ENCODE measurements around the gene LYPLA2. TPM values are rescaled to one million over a fixed set of nuclear protein-coding genes. Genes with fewer than 3 reads are reported as not detected.
A peak's percentile ranks its signal among the peaks of the same experiment; 100 is the strongest.

The LYPLA2 gene
- polyA plus RNA-seq, 1 of the 3 experiments (the other 2 are of a cell fraction), result 109 TPM

DNA sequence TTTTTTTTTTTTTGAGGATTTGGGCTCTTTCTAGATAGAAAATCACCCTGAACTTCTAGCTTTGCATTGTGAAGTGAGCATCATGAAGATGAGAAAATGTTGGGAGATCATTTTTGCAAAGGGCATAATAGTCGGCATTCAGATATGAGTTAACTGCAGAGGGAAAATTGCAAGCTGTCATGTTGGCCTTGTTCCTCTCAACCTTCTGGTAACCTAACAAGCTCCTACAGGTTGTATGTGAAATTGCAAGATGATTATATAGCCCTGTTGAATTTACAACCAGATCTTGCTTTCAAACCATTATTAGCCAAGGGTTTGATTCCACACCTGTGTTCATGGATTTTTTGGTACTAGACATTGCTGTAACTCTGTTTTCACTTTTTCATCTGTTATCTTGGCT is 45.4 kb upstream of the LYPLA2 start:
- WGBS (ENCODE audit: low lambda C conversion rate), result 75% methylated on average over 1 of the region's 1 CpG
- CTCF ChIA-PET, result interaction anchor here (1.0 to 4.2 kb wide), 9 partner anchors 8 to 248 kb away, joined by 3 to 21 read pairs (median 3); partner anchors contain the start of gene RPL11
- Histone ChIP-seq H2AFZ (ENCODE audit: low read depth) (no peak overlapping the region), H3K79me2 (ENCODE audit: insufficient read depth) (peaks cover 72% of the 10 kb centered on the region), H3K4me3 (ENCODE audit: low read depth in 2 of 2, low read length in 1 of 2) (no peak overlapping the region; a peak in 1 of 4 replicates), H3K4me2 (peak overlapping the region; percentile 90), H3K4me1 (ENCODE audit: control insufficient read depth in 1 of 2, insufficient read depth in 2 of 2, low read depth in 1 of 2, low read length in 1 of 2) (peaks cover 4 to 14% of the 10 kb centered on the region in 2 experiments; a peak in 2 of 4 replicates), H3K36me3 (replicated peaks in 1 of 2; ENCODE audit: control insufficient read depth in 1 of 2, insufficient read depth in 2 of 2, low read length in 1 of 2) (peaks cover 17 to 30% of the 10 kb centered on the region in 2 experiments), H4K20me1 (ENCODE audit: insufficient read depth) (peaks cover 57% of the 10 kb centered on the region), H3K9ac (no peak overlapping the region), H3K27ac (ENCODE audit: low read depth in 2 of 2, low read length in 1 of 2) (peak overlapping the region in 1 of 2 experiments; percentile 64; a peak in 2 of 4 replicates), H3K9me3 (no peaks in the 10 kb centered on the region), H3F3A (replicated peaks; ENCODE audit: insufficient read depth) (peaks cover 26% of the 10 kb centered on the region), H3K9me2 (no peaks in the 10 kb centered on the region), H3K27me3 (ENCODE audit: insufficient read depth) (no peaks in the 10 kb centered on the region)
- POLR2A ChIA-PET, result no interaction called here
- DNase-seq, result peak; percentile 64
- no peak for TF ChIP-seq NRF1 (IDR thresholded peaks at IDR 0.05; ENCODE audit: low read depth, low read length)
- TF ChIP-seq, protein P1, sequence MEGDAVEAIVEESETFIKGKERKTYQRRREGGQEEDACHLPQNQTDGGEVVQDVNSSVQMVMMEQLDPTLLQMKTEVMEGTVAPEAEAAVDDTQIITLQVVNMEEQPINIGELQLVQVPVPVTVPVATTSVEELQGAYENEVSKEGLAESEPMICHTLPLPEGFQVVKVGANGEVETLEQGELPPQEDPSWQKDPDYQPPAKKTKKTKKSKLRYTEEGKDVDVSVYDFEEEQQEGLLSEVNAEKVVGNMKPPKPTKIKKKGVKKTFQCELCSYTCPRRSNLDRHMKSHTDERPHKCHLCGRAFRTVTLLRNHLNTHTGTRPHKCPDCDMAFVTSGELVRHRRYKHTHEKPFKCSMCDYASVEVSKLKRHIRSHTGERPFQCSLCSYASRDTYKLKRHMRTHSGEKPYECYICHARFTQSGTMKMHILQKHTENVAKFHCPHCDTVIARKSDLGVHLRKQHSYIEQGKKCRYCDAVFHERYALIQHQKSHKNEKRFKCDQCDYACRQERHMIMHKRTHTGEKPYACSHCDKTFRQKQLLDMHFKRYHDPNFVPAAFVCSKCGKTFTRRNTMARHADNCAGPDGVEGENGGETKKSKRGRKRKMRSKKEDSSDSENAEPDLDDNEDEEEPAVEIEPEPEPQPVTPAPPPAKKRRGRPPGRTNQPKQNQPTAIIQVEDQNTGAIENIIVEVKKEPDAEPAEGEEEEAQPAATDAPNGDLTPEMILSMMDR (IDR thresholded peaks at IDR 0.05), result peak; percentile 49

DNA sequence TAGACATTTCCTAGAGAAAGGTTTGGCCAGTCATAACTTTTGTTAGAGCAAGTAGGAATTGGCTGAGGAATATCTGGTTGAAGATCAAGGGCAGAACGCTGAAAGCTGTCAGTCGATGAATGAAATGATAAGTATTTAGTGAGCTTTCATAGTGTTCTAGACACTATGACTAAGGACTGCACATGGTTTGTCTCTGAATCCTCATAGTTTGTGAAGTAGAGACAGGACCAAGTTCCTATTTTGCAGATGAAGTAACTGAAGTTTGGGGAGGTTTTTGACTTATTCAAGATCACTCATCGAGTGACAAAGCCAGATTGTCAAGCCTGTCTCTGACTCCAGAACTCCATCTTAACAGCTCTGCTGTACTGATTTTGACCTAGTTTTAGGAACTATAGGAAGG is 42.9 kb upstream of the LYPLA2 start:
- Histone ChIP-seq H3K4me1 (ENCODE audit: control insufficient read depth in 1 of 2, insufficient read depth in 2 of 2, low read depth in 1 of 2, low read length in 1 of 2) (peaks cover 6 to 8% of the 10 kb centered on the region in 2 experiments; a peak in 2 of 4 replicates), H3K27me3 (ENCODE audit: insufficient read depth) (no peaks in the 10 kb centered on the region), H3K36me3 (replicated peaks in 1 of 2; ENCODE audit: control insufficient read depth in 1 of 2, insufficient read depth in 2 of 2, low read length in 1 of 2) (peaks cover 40 to 52% of the 10 kb centered on the region in 2 experiments), H3K79me2 (ENCODE audit: insufficient read depth) (peaks cover 97% of the 10 kb centered on the region), H3K4me2 (no peak overlapping the region), H3K9me2 (no peaks in the 10 kb centered on the region), H2AFZ (ENCODE audit: low read depth) (no peak overlapping the region), H3K9me3 (no peaks in the 10 kb centered on the region), H3F3A (replicated peaks; ENCODE audit: insufficient read depth) (peaks cover 19% of the 10 kb centered on the region), H4K20me1 (ENCODE audit: insufficient read depth) (peaks cover 68% of the 10 kb centered on the region), H3K27ac (ENCODE audit: low read depth in 2 of 2, low read length in 1 of 2) (peak overlapping the region in 1 of 2 experiments; percentile 16; a peak in 3 of 4 replicates), H3K9ac (no peak overlapping the region), H3K4me3 (ENCODE audit: low read depth in 2 of 2, low read length in 1 of 2) (no peak overlapping the region)
- WGBS (ENCODE audit: low lambda C conversion rate), result 57% methylated on average over 3 of the region's 3 CpGs
- ChIA-PET CTCF (interaction anchor here (1.1 kb wide), 1 partner anchor 56 kb away, joined by 3 read pairs; the partner anchor contains the start of gene RPL11), POLR2A (no interaction called here)
- no peak for DNase-seq
- TF ChIP-seq TAF1 (IDR thresholded peaks at IDR 0.05; ENCODE audit: borderline replicate concordance, low read depth, low read length) (no peak), MXI1 (IDR thresholded peaks at IDR 0.05; ENCODE audit: low read depth, low read length) (no peak), FOSL2 (IDR thresholded peaks at IDR 0.05; ENCODE audit: borderline replicate concordance, low read depth) (no peak), NFIC (IDR thresholded peaks at IDR 0.05; ENCODE audit: borderline replicate concordance) (no peak)
- TF ChIP-seq, protein P2, sequence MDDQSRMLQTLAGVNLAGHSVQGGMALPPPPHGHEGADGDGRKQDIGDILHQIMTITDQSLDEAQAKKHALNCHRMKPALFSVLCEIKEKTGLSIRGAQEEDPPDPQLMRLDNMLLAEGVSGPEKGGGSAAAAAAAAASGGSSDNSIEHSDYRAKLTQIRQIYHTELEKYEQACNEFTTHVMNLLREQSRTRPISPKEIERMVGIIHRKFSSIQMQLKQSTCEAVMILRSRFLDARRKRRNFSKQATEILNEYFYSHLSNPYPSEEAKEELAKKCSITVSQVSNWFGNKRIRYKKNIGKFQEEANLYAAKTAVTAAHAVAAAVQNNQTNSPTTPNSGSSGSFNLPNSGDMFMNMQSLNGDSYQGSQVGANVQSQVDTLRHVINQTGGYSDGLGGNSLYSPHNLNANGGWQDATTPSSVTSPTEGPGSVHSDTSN (IDR thresholded peaks at IDR 0.05), result 0 out of 2 replicates have a peak, but pooled peaks have one; percentile 18

Data from SK-N-SH (cell line).